ENCODE measurements around the gene RERE.

DNA sequence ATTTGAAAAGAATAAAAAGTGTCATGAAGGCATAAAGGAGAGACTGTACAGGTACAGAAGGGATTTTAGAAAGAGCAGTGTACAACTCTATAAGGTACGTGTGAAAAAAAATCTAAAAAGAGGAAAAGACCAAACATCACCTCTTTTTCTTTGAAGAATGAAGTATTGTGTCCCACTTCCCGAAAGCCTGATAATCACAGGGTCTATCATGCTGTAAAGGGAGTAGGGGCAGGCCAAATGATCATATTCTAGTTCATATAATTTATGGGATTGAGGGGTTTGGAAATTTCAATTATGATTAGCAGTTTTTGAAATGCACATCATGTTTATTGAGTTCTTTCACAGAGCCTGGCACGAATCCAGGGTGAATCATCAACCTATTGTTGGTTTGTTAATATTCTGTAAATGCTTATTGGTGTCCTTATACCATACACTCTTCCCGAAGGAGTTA, 910 bp upstream of the RERE start:
- TF ChIP-seq, protein P1, sequence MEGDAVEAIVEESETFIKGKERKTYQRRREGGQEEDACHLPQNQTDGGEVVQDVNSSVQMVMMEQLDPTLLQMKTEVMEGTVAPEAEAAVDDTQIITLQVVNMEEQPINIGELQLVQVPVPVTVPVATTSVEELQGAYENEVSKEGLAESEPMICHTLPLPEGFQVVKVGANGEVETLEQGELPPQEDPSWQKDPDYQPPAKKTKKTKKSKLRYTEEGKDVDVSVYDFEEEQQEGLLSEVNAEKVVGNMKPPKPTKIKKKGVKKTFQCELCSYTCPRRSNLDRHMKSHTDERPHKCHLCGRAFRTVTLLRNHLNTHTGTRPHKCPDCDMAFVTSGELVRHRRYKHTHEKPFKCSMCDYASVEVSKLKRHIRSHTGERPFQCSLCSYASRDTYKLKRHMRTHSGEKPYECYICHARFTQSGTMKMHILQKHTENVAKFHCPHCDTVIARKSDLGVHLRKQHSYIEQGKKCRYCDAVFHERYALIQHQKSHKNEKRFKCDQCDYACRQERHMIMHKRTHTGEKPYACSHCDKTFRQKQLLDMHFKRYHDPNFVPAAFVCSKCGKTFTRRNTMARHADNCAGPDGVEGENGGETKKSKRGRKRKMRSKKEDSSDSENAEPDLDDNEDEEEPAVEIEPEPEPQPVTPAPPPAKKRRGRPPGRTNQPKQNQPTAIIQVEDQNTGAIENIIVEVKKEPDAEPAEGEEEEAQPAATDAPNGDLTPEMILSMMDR (IDR thresholded peaks at IDR 0.05; ENCODE audit: insufficient read depth, low read length, poor library complexity, severe bottlenecking) = no peak
- no peak for TF ChIP-seq EZH2phosphoT487 (conservative IDR thresholded peaks at IDR 0.05; ENCODE audit: low read length)

Data from SU-DHL-6 (cell line).